ENCODE results near the gene SKA1.
"Not testable (repeated sequence)": the region's sequence is repeated elsewhere in the genome, so short reads cannot be mapped to it uniquely, and the experiment has no call there.

SKA1 gene

DNA sequence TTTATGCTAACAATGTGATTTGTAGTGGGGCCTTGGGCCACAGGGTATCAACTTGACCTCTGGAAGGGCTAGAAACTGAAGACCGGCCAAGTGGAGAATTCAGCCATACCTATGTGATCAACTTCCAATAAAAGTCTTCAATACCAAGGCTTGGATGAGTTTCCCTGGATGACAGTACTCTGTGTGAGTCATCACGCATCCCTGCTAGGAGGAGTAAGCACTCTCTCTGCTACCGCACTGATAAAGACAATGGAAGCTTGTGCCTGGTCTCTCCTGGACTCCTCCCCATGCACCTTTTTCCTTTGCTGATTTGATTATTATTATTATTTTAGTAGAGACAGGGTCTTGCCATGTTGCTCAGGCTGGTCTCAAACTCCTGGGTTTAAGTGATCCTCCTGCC is 58.1 kb downstream of the SKA1 start:
- no peak for DNase-seq

DNA sequence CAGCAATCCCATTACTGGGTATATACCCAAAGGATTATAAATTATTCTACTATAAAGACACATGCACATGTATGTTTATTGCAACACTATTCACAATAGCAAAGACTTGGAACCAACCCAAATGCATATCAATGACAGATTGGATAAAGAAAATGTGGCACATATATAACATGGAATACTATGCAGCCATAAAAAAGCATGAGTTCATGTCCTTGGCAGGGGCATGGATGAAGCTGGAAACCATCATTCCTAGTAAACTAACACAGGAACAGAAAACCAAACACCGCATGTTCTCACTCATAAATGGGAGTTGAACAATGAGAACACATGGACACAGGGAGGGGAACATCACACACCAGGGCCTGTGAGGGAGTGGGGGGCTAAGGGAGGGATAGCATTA is 61.9 kb downstream of the SKA1 start:
- not testable (repeated sequence) for DNase-seq

DNA sequence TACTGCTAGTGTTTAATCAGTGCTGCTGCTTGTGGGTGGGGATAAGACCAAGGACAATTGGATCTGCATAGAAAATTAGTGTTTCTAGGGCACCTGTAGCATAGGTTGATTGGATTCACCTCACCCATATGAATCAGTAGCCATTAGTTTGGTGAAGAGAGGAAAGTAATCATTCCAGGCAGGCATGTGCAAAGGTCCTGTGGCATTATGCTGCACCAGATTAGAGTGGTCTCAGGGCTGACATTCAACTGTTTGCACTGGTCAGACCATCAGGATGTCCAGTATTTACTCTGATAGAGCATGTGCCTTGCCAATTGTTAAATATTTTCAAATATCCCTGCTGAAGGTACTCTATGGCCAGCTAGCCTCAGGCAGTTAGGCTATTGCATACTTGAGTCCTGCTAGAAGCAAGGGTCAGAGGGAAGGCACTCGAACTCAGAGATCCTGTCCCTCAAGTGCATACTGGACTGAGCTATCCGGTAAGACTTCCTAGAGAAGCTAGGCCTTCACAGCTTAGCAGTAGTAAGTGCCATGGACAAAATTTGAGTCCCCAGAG is 64.7 kb downstream of the SKA1 start:
- no peak for DNase-seq

DNA sequence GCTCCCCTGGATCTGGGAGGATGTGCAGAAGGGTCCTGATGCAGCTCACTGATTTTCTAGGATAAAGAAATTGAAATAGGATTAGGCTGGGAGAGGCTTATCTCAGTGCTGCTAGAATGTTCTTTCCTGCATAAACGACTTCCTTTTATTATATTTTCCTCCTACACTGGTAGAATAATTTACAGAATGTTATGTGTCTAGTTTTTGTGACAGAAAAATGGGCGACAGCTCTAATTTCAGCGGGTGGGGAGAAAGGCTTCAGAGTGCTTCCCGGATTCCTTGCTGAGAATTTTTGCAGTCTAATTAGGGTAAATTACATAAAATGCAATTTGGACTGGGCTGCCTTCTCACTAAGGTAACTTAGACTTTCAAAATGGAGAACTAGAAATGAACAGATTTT is 66.2 kb downstream of the SKA1 start:
- DNase-seq: no peak

DNA sequence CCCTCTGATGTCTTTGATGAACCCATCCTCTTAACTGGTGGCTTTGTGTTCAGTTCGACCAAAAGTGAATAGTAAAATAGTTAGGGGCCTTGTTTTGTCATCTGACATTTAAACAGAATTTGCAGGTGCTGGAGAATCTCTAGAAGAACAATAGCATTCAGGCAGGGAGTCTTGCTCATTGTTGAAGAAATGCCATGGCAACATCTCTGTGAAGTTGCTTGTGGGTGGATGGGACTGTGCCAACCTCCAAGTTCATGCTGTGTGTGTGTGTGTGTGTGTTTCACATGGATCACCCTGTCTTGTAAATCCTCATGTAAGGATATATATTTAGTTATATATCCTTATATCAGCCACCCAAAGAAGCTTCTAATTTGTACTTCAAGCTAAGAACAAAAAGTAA is 66.7 kb downstream of the SKA1 start:
- DNase-seq: no peak
